Astrocyte of the cerebellum (primary cell): Measurements from ENCODE around the gene AGXT.

Experiments
- DNase-seq: peaks from one replicate; pipeline ENCODE4 v3.0.0-alpha.2; 2011; ENCODE audit warnings: low read depth
- H3K4me3 ChIP-seq: 2 replicates; pipeline ENCODE4 v1.5.1; 2011; ENCODE audit warnings: mild to moderate bottlenecking, low read depth, low read length, moderate library complexity
- CTCF ChIP-seq: IDR thresholded peaks from 2 replicates; pipeline ENCODE4 v1.5.1; 2012; ENCODE audit warnings: low read length, low read depth, moderate library complexity, mild to moderate bottlenecking; ENCODE audit errors: missing control alignments
- in situ Hi-C: cut with HindIII; loops from 2 replicates; pipeline ENCODE4 v1.10.0; 2017; ENCODE audit warnings: low sequenced_read_pairs

AGXT gene

GRCh38 chr2:240894006-240894405 is 25.4 kb downstream of the AGXT start:
- no peak for DNase-seq
- TF ChIP-seq CTCF, result no peak
- in situ Hi-C loops, result loop anchor here (5.0 kb wide), 1 partner anchor 63 kb away; no protein-coding TSS in a partner anchor
- no peak overlapping the region for H3K4me3 ChIP-seq

- in situ Hi-C loops, result loop anchor here (5.0 kb wide), 1 partner anchor 62 kb away; no protein-coding TSS in a partner anchor
- DNase-seq, result no peak
- no peak for TF ChIP-seq CTCF
- H3K4me3 ChIP-seq, result no peak overlapping the region
Observed at GRCh38 chr2:240894836-240895558, 26.4 kb downstream of the AGXT start.

- H3K4me3 ChIP-seq, result no peak within 1 kb of the TSS
- TF ChIP-seq CTCF, result no peak
- in situ Hi-C loops, result no loop called here
- DNase-seq, result no peak
Observed at GRCh38 chr2:240895656-240896388, 27.2 kb downstream of the AGXT start, which contains the start of gene MAB21L4. Gene MAB21L4, minus strand, starts transcription at chr2:240896156. Its CDS starts 159 bp downstream, at chr2:240895997.

- no peak for DNase-seq
- no peak overlapping the region for H3K4me3 ChIP-seq
- in situ Hi-C loops, result no loop called here
- no peak for TF ChIP-seq CTCF
Observed at GRCh38 chr2:240896394-240896793, 27.8 kb downstream of the AGXT start.

GRCh38 chr2:240896871-240897692 is 28.5 kb downstream of the AGXT start:
- no peak for DNase-seq
- no peak overlapping the region for H3K4me3 ChIP-seq
- in situ Hi-C loops, result no loop called here
- TF ChIP-seq CTCF, result no peak

- no peak overlapping the region for H3K4me3 ChIP-seq
- no peak for TF ChIP-seq CTCF
- DNase-seq, result no peak
- in situ Hi-C loops, result no loop called here
Observed at GRCh38 chr2:240898108-240898730, 29.6 kb downstream of the AGXT start.
